Dermis blood vessel endothelial cell (primary cell): ENCODE results near the gene NETO1. TPM values are rescaled to one million over a fixed set of nuclear protein-coding genes. Genes with fewer than 3 reads are reported as not detected.

Source experiments
- DNase-seq: peaks from one replicate; pipeline ENCODE4 v3.0.0; 2010
- total RNA-seq: library from RNA; depleted of rRNA; stranded (reverse); fragments of >200 nt; gene quantifications from 2 replicates; pipeline ENCODE4 v1.2.3, GENCODE V29; 2014

The NETO1 gene
- total RNA-seq, 1 donor from 2014 or later, result not detected

DNA sequence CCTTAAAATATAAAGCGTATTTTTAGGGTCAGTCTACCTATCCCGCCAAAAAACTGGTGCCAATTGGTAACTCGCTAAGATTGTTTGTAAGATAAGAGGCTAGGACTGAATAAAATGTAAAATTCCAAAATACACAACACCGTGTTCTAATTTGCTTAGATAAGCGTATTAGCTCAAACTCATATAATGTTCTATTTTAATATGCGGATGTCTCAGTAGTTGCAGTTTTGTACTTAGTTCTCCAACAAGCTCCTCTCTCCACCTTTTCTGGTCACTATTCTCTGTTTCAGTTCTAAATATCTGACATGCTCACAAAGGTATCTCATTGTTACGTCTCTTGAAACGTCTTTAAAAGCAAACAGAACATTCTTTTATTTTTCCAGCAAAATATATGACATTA lies 24.0 kb downstream of the NETO1 start:
- no peak for DNase-seq

- no peak for DNase-seq
These were observed 27.7 kb downstream of the NETO1 start for GRCh38 chr18:72840109-72840508.

GRCh38 chr18:72834731-72835130 lies 33.1 kb downstream of the NETO1 start:
- no peak for DNase-seq

DNA sequence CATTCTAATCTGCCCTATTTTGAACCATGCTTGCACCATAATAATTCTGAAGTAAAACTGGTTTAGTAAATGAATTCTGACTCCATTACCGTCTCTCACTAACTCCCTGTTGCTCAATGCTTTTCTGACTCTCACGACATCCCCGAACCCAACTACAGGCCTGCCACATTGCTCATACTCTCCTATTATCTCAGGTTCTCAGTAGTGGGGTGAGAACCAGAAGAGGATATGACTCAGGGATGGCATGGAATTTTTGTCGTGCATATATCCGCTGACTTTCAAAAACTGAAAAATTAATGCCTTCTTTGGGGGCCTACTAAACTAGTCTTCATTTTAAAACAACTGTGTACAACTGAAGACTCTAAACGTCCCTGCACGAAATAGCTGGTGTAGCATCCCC lies 34.3 kb downstream of the NETO1 start:
- DNase-seq, result no peak

DNA sequence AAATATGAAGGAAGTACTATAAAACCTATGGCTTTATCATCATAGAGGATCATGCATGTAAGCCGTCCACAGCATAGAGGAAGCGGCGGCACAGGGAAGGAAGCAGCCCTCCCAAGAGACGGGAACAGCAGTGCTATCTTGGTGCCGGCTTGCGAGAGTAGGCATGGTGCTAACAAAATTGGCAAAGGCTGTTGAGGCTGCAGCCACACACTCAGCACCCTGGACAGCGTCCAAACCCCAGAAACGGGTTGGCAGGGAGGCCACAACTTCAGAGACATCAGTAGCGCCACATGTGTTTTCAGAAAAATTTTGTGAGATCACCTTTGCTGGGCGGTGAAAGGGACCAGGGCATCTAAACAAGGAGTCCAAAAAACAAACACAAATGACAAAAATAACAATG lies 37.7 kb downstream of the NETO1 start:
- no peak for DNase-seq

GRCh38 chr18:72828601-72829000 lies 39.2 kb downstream of the NETO1 start:
- DNase-seq, result no peak

DNA sequence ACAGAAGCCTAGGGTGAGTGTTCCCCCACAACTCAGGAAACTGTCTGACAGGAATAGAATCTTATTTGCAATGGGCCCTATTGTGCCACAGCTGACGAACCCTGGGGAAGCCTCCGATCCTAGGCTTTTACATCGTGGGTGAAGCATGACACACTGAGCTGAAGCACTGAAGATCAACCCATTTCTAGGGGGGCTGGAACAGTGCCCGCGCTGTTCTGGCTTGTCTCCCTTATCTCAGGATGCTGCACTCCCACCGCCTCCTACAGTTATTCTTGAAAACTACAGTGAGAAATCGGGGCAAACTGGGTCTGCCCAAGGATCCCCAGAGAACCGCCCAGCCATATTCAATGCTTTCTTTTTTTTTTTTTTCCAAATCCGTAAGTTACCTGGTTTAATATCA lies 41.1 kb downstream of the NETO1 start:
- DNase-seq, result no peak

DNA sequence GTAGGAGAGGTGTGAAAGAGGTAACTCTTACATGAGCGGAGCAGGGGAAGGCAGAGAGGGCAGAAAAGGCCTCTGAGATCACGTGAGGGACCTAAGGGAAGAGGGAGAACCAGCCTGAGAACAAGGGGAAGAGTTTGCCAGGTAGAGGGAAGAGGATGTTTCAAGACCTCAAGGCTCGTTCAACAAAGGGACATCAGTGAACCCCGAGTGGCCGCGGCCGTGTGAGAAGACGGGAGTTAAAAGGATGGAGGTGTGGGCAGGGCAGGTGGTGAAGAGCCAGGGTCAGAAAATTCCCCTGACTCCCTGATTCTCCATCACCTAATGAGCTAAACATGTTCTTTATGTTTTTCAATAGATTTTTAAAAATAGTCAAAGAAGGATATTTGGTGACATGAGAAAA lies 44.4 kb downstream of the NETO1 start:
- no peak for DNase-seq

- no peak for DNase-seq
These were observed 45.6 kb downstream of the NETO1 start for GRCh38 chr18:72822202-72822601.

DNA sequence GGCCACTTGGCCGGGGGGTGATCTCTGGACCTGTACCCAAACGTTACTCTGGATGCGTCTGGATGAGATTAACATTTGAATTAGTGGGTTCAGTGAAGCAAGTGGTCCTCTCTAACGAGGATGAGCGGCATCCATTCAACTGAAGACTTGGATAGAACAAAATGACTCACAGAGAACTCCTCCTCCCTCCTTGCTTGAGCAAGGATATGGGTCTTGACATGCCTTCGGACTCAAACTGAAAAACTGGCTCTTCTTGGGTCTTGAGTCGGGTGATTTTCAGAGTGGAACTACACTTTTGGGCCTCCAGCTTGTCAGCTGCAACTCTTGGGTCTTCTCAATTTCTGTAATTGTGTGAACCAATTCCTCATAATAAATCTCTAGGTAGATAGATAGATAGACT lies 47.2 kb downstream of the NETO1 start:
- DNase-seq, result no peak

- DNase-seq, result no peak
These were observed 48.7 kb downstream of the NETO1 start for GRCh38 chr18:72819050-72819449.

DNA sequence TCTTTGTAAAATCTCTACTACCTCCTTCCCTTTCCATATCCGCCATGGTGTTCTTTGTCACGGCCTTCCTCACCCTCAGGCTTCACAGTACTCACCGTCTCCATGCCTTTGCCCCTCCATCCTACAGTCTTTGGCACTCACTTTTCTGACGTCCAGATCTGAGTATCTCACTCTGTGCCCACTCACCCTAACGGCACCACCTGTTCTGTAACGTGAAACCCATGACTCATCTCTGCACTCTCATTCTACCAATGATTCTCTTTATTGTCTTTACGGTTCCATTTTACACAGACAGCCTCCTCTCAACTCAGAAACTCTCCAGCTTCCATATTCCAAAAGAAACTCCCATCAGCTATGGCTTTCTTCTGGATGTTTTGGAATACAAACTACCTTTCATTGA lies 56.7 kb downstream of the NETO1 start:
- no peak for DNase-seq

- DNase-seq, result no peak
These were observed 59.1 kb downstream of the NETO1 start for GRCh38 chr18:72808680-72809079.

GRCh38 chr18:72799106-72799505 lies 68.7 kb downstream of the NETO1 start:
- DNase-seq, result no peak

DNA sequence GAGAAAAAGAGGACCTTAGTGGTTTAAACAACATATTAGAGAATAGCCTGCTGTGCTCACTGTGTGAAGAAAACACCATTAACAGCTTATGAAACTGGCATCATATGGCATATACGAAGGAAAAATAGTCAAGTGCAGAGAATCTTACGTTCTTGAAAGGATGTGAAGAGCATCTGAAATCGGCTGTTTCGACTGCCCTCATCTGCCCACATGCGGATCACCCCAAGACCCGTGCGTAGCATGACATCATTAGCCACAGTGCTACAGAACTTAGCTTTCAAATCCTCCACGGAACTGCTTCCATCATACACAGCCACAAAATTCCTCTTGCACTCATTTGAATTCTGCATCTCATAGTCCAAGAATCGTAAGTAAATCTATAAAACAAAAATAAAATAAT lies 84.3 kb downstream of the NETO1 start:
- DNase-seq, result no peak

- no peak for DNase-seq
These were observed 92.9 kb downstream of the NETO1 start for GRCh38 chr18:72774914-72775313.

DNA sequence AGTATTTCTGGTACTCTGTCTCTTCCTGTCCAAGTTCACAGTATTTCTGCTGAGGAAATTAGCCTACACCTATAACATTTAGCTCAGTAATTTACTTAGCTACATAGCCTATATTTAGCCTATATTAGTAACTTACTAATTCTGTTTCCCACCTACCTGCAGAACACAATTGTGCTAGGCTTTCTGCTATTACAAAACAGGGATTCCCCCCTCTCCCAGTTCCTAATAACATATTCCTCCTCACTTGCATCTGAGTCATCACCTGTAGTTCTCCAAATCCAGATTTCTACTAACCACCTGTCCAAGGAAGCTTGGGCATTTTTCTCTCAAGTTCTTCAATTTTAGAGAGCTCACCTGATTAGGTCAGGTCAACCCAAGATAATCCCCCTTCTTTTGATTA lies 94.9 kb downstream of the NETO1 start:
- no peak for DNase-seq

DNA sequence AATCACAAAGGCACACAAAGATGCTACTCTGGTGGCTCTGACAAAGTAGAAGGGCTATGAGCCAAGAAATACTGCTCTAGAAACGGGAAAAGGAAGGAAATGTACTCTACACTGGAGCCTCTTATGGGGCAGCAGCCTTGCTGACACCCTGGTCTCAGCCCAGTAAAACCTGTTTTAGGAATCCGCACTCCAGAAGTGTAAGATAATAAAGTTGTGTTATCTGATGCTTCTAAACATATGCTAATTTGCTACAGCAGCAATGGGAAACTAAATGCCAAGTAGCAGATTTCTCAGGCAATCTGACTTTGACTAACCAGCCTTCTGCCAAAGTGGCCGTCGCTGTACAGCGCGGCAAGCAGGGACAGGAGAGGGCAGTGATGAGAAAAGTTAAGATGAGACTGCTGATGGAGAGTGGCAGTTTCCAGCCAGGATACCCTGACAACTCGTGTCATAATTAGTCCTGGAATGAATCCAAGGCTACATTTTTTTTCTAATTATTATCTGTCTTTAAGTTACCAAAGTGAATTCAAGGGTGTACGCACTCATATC lies 99.0 kb downstream of the NETO1 start:
- no peak for DNase-seq

DNA sequence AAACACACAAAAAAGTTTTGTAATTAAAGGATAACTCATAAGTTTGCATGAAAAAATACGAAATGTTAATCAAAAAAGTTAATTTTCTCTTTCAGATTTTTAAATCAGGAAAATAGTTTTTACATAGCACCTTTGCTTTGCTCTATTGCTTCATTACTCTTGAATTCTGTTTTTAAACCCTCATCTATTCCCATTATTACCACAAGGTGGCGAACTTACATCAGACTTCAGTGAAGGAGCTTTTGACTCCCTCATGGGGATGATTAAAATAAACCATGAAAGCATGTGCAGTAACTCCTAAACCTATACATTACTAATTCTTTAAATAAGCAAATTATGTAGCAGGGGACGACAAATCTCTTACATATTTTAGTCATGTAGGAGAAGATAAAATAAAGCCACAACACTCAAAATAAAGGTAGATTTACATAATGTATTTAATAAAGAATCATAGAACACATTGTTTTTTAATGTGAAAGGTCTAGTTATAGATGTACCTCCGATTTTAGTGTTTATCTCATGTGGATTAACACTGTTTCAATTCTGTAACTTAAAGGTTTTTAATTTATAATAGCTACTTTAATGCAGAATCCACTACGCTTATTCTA lies 105.2 kb downstream of the NETO1 start:
- DNase-seq, result peak; percentile 76

DNA sequence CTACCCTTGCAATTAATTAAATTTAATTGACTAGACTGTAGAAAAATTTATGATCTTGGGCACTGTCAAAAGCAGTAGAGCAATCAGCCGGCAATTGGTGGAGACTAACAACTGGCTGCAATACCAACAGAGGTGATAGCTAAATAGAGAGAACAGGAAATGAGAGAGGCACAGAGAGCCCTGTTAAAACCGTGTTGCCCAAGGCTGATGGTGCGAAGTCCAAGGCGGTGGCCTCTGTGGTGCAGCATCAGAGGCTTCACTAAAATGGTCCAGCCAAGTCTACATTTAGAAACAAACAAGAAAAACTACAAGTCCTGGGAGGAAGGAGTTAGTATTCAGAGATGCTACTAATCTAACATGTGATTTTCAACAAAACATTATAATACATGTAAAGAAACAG lies 115.6 kb downstream of the NETO1 start:
- DNase-seq, result no peak

GRCh38 chr18:72742002-72742401 lies 125.8 kb downstream of the NETO1 start:
- DNase-seq, result no peak

- no peak for DNase-seq
These were observed 129.7 kb downstream of the NETO1 start for GRCh38 chr18:72738136-72738535.

DNA sequence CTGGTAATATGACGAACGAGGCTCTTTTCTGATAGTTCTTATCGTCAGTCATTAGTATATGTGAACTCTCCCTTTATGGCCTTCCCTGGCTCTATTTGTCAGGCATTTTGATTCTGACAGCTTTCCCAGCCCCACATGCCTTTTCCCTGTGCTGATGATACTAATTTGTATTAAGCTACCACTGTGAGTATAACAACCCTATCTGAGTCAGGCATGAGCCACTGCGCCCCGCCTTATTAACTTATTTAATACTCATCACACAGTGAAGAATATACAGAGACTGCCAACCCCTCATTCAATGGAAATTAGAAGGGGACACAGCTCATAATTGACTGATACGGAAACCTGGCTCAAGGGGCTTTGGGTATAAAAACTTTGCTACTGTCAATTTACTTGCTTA lies 140.0 kb downstream of the NETO1 start:
- no peak for DNase-seq

- no peak for DNase-seq
These were observed 140.6 kb downstream of the NETO1 start for GRCh38 chr18:72727038-72727655.

- no peak for DNase-seq
These were observed 141.6 kb downstream of the NETO1 start for GRCh38 chr18:72726201-72726600.
